WERI-Rb-1 (cell line): ENCODE measurements around the gene CCDC92B.
"Not testable (repeated sequence)": the region's sequence is repeated elsewhere in the genome, so short reads cannot be mapped to it uniquely, and the experiment has no call there.

Experiments
- DNase-seq: peaks from one replicate; pipeline ENCODE4 v3.0.0-alpha.2; 2020
- H3K27ac ChIP-seq: fragments of 250-450 bp; sonication (Bioruptor Pico); 2 replicates; pipeline ENCODE4 v1.5.1; 2020; ENCODE audit warnings: mild to moderate bottlenecking, moderate library complexity
- H3K27me3 ChIP-seq: fragments of 250-450 bp; sonication (Bioruptor Pico); 2 replicates; pipeline ENCODE4 v1.5.1; 2021; ENCODE audit warnings: mild to moderate bottlenecking, low read depth, moderate library complexity; ENCODE audit not compliant: insufficient read depth, severe bottlenecking
- H3K36me3 ChIP-seq: fragments of 250-450 bp; sonication (Bioruptor Pico); 2 replicates; pipeline ENCODE4 v1.5.1; 2020; ENCODE audit warnings: mild to moderate bottlenecking, moderate library complexity
- H3K4me3 ChIP-seq: 2 replicates; pipeline ENCODE4 v1.5.1; 2011; ENCODE audit warnings: low read depth, mild to moderate bottlenecking, control low read depth, low read length
- H3K9me3 ChIP-seq: fragments of 250-450 bp; sonication (Bioruptor Pico); 2 replicates; pipeline ENCODE4 v1.5.1; 2021; ENCODE audit warnings: mild to moderate bottlenecking, moderate library complexity; ENCODE audit not compliant: severe bottlenecking
- TF ChIP-seq, protein P1 (sequence below): IDR thresholded peaks from 2 replicates; pipeline ENCODE4 v1.5.1; 2011; ENCODE audit warnings: low read depth, mild to moderate bottlenecking, control low read depth, inconsistent platforms, low read length

The CCDC92B gene

DNA sequence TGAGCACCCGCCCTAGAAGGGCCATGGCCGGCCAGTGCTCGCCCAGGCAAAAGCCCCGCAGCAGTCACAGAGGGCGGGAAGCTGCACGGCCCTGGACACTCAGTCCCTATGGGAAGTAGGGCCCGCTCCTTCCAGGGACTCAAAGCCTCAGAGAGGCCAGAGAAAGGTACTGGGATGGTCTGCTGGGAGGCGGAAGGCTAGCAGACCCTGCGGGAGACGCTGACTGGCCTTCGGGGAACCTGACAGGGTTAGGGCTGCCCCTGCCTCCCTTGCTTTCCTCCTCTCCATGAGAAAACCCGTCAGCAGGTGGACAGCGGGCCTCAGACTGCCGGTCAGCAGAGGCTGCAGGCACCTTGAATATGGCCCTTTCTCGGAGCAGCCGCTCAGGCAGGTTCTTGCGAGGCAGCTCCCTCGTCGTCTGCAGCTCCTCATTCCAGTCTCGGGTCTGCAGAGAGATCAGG, 49.4 kb downstream of the CCDC92B start:
- Histone ChIP-seq H3K36me3 (peaks cover 88% of the 10 kb centered on the region), H3K27ac (no peak overlapping the region), H3K9me3 (no peaks in the 10 kb centered on the region), H3K27me3 (no peaks in the 10 kb centered on the region), H3K4me3 (no peak overlapping the region)
- peak; percentile 3 for DNase-seq
- TF ChIP-seq, protein P1, sequence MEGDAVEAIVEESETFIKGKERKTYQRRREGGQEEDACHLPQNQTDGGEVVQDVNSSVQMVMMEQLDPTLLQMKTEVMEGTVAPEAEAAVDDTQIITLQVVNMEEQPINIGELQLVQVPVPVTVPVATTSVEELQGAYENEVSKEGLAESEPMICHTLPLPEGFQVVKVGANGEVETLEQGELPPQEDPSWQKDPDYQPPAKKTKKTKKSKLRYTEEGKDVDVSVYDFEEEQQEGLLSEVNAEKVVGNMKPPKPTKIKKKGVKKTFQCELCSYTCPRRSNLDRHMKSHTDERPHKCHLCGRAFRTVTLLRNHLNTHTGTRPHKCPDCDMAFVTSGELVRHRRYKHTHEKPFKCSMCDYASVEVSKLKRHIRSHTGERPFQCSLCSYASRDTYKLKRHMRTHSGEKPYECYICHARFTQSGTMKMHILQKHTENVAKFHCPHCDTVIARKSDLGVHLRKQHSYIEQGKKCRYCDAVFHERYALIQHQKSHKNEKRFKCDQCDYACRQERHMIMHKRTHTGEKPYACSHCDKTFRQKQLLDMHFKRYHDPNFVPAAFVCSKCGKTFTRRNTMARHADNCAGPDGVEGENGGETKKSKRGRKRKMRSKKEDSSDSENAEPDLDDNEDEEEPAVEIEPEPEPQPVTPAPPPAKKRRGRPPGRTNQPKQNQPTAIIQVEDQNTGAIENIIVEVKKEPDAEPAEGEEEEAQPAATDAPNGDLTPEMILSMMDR: no peak

DNA sequence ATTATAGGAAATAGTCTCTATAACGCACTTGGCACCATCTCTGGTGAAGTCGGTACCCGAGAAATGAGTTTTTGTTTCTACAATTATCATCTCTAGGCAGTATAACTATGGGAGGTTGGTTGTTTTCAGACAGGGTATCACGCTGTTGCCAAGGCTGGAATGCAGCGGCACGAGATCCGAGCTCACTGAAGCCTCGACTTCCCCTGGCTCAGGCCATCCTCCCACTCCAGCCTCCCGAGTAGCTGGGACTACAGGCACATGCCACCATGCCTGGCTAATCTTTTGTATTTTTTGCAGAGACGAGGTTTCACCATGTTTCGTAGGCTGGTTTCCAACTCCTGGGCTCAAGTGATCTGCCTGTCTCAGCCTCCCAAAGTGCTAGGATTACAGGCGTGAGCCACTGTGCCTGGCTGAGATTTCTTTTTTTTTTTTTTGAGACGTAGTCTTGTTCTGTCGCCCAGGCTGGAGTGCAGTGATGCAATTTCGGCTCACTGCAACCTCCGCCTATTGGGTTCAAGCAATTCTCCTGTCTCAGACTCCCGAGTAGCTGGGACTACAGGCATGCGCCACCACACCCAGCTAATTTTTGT, 50.1 kb downstream of the CCDC92B start:
- not testable (repeated sequence) for H3K27ac ChIP-seq, DNase-seq, H3K9me3 ChIP-seq, H3K27me3 ChIP-seq, H3K4me3 ChIP-seq
- peaks cover 89% of the 10 kb centered on the region for H3K36me3 ChIP-seq

DNA sequence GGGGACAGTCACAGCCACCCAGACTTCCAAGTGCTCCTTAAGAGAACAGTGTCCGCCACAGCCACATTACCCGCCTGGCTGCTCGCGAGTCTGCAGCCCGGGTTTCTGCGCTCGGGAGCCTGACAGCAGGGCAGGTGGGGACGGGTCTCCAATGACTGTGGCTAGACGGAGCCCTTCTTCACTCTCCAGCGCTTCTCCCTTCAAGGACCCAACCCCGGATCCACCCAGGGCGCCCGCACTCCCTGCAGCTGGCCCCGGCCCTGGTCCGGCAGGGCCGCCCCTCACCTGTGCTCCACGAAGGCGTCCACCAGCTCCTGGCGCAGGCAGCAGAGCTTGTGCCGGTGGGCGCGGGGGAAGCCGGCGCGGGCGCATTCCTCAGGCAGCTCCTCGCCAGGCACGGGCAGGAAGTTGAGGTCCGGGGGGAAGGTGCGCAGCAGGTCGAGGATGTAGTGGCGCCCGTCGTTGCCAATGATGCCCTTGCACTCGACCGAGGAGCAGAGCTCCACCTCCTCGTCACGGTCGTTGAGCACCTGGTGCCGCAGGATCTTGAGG, 51.8 kb downstream of the CCDC92B start:
- Histone ChIP-seq H3K36me3 (peaks cover 82% of the 10 kb centered on the region), H3K9me3 (no peaks in the 10 kb centered on the region), H3K27ac (no peak overlapping the region), H3K4me3 (no peak overlapping the region), H3K27me3 (no peaks in the 10 kb centered on the region)
- DNase-seq: no peak
- TF ChIP-seq, protein P1: no peak

DNA sequence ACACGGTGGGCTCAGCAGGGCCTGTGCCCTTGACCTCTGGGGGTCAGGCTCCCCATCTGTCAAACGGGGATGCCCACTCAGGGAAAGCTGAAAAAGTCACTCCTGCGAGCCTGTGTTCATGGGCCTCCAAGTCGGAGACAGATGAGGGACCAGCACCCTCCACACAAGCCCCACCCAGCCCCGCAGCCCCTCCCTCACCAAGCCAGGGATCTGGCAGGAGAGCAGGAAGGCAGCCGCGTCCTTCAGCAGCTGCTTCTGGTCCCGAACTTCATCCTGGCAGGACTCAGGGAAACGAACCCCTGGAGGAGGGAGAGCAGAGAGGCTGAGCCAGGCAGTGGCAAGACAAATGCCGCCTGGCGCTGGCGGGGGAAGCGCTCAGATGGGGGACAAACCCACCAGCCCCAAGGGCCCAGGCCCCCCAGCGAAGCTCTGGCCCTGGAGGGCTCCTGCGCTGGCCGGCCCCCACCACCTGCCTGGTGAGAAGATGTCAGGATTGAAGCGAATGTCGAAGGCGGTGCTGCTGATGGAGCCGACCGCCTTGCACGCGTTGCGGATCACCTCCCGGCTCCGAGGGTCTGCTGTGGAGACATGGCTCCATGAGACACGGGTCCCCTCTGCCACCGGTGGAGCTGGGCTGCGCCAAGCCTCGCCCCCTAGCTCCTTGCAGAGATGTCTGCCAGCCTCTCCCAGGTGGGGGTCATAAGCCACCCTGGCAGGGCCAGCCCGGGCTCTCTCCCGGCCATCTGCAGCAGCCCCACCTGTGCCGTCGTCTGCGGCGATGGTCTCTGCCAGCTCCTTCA, 53.3 kb downstream of the CCDC92B start:
- Histone ChIP-seq H3K9me3 (no peaks in the 10 kb centered on the region), H3K4me3 (no peak overlapping the region), H3K36me3 (peaks cover 82% of the 10 kb centered on the region), H3K27ac (no peak overlapping the region), H3K27me3 (no peaks in the 10 kb centered on the region)
- DNase-seq: no peak
- TF ChIP-seq, protein P1: no peak

DNA sequence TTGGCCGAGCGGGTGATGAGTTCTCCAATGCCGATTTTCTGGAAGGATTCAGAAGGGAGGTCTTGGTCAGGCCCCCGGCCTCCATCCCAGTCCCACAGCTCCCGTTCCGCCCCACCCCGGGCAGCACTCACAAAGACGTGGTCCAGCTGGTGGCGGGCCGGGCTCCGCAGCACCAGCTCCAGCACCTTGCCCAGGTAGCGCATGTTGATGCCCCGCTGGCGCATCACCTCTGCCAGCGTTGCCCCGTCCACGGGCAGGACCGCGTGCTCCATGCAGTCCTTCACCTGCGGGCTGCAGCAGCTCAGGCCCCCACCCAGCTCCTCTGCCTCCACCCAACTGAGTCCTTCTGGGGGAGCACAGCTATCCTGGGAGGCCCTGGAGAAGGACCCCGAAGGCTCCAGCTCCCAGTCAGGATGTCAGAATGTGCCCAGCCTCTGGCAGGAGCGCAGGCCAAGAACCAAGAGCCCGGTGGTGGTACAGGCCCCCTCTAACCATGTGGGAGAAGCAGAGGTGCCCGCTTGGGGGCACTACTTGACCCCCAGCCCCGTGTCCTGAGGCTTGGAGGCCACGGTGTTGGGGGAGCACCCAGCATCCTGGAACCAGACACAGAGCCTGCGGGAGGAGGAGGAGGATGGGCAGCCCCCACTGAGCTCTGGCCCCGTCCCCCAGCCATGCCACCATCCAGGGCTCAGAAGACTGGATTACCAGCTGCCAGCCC, 54.0 kb downstream of the CCDC92B start:
- peaks cover 82% of the 10 kb centered on the region for H3K36me3 ChIP-seq
- no peak for DNase-seq
- no peak overlapping the region for H3K4me3 ChIP-seq
- H3K9me3 ChIP-seq: no peaks in the 10 kb centered on the region
- TF ChIP-seq, protein P1: no peak
- H3K27me3 ChIP-seq: no peaks in the 10 kb centered on the region
- no peak overlapping the region for H3K27ac ChIP-seq
